ENCODE results near the gene B3GALT6.

The B3GALT6 gene

DNA sequence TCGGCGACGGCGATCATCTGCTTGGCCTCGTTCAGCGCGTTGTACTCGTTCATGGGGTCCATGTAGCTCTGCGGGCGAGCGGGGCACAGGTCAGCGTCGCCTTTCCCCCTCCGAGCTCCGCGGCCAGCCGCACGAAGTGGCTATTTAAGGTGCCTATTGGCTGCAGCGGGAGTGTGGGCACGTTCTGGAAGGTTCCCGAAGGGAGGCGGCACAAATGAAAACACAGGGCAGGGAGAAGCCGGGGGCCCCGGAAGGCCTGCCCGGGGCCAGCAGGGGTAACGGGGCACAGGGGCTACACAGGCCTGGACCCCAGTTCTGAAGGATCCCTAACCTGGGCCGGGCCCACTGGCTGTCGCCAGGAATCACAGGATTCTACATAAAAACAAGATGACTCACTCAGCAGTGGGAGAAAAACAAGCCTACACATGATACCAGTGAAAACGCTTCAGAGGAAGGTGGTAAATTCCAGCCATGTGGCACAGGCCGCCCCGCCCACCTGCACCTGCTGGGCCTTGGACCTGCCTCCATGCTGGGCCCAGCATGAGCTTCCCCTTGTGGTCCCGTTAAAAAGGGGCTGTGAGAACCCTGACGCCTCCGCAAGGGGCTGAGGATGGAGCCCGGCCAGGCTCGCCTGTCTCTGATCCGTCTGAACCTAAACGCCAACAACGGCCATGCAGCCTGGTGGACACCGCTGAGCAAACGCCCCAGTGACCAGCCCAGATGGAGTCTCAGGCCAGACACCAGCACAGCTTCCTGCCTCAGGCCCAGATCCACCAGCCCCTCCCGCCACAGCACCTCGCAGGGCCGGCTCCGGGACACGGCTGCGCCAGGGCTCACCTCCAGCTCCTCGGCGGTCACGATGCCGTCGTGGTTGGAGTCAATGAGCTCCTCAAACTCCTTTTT, 14.2 kb upstream of the B3GALT6 start (continued):
- TF ChIP-seq, protein P1, sequence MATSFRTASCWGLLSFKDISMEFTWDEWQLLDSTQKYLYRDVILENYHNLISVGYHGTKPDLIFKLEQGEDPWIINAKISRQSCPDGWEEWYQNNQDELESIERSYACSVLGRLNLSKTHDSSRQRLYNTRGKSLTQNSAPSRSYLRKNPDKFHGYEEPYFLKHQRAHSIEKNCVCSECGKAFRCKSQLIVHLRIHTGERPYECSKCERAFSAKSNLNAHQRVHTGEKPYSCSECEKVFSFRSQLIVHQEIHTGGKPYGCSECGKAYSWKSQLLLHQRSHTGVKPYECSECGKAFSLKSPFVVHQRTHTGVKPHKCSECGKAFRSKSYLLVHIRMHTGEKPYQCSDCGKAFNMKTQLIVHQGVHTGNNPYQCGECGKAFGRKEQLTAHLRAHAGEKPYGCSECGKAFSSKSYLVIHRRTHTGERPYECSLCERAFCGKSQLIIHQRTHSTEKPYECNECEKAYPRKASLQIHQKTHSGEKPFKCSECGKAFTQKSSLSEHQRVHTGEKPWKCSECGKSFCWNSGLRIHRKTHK (tag by site-specific recombination; IDR thresholded peaks at IDR 0.05): no peak
- TF ChIP-seq YY2 (tag by site-specific recombination; IDR thresholded peaks at IDR 0.05): no peak
- peak; percentile 43; the same call in 1 of the 2 replicates for TF ChIP-seq KLF8 (tag by site-specific recombination; IDR thresholded peaks at IDR 0.05)
- no peak for TF ChIP-seq ZNF175 (tag by site-specific recombination; IDR thresholded peaks at IDR 0.05)
- no peak for TF ChIP-seq ZNF768 (tag by site-specific recombination; IDR thresholded peaks at IDR 0.05)
- TF ChIP-seq ZNF155 (tag by site-specific recombination; IDR thresholded peaks at IDR 0.05): no peak
- TF ChIP-seq ZSCAN23 (tag by site-specific recombination; IDR thresholded peaks at IDR 0.05): no peak
- no peak for TF ChIP-seq ZBTB21 (tag by site-specific recombination; IDR thresholded peaks at IDR 0.05)
- TF ChIP-seq, protein P2, sequence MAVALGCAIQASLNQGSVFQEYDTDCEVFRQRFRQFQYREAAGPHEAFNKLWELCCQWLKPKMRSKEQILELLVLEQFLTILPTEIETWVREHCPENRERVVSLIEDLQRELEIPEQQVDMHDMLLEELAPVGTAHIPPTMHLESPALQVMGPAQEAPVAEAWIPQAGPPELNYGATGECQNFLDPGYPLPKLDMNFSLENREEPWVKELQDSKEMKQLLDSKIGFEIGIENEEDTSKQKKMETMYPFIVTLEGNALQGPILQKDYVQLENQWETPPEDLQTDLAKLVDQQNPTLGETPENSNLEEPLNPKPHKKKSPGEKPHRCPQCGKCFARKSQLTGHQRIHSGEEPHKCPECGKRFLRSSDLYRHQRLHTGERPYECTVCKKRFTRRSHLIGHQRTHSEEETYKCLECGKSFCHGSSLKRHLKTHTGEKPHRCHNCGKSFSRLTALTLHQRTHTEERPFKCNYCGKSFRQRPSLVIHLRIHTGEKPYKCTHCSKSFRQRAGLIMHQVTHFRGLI (tag by site-specific recombination; IDR thresholded peaks at IDR 0.05): no peak
- no peak for TF ChIP-seq HOXA7 (CRISPR knock-in tag; IDR thresholded peaks at IDR 0.05; ENCODE audit: borderline replicate concordance)
- TF ChIP-seq ZNF654 (tag by site-specific recombination; IDR thresholded peaks at IDR 0.05; ENCODE audit: low read depth): no peak
- TF ChIP-seq, protein P3, sequence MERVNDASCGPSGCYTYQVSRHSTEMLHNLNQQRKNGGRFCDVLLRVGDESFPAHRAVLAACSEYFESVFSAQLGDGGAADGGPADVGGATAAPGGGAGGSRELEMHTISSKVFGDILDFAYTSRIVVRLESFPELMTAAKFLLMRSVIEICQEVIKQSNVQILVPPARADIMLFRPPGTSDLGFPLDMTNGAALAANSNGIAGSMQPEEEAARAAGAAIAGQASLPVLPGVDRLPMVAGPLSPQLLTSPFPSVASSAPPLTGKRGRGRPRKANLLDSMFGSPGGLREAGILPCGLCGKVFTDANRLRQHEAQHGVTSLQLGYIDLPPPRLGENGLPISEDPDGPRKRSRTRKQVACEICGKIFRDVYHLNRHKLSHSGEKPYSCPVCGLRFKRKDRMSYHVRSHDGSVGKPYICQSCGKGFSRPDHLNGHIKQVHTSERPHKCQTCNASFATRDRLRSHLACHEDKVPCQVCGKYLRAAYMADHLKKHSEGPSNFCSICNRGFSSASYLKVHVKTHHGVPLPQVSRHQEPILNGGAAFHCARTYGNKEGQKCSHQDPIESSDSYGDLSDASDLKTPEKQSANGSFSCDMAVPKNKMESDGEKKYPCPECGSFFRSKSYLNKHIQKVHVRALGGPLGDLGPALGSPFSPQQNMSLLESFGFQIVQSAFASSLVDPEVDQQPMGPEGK (tag by site-specific recombination; IDR thresholded peaks at IDR 0.05): 0 out of 2 replicates have a peak, but pooled peaks have one; percentile 19
- TF ChIP-seq ZSCAN30 (tag by site-specific recombination; IDR thresholded peaks at IDR 0.05): no peak
- TF ChIP-seq ZNF366 (tag by site-specific recombination; conservative IDR thresholded peaks at IDR 0.05): 0 out of 2 replicates have a peak, but pooled peaks have one; percentile 31
- peak; percentile 89 for TF ChIP-seq ZNF10 (tag by site-specific recombination; IDR thresholded peaks at IDR 0.05)
- TF ChIP-seq ZNF529 (tag by site-specific recombination; IDR thresholded peaks at IDR 0.05; ENCODE audit: insufficient replicate concordance): no peak
- no peak for TF ChIP-seq ZNF785 (tag by site-specific recombination; IDR thresholded peaks at IDR 0.05)
- no peak for TF ChIP-seq ZNF629 (tag by site-specific recombination; IDR thresholded peaks at IDR 0.05)
- peak; percentile 21; the same call in 1 of the 2 replicates for TF ChIP-seq SCRT2 (tag by site-specific recombination; IDR thresholded peaks at IDR 0.05)
- no peak for TF ChIP-seq ZNF202 (tag by site-specific recombination; IDR thresholded peaks at IDR 0.05; ENCODE audit: borderline replicate concordance)
- TF ChIP-seq, protein P4, sequence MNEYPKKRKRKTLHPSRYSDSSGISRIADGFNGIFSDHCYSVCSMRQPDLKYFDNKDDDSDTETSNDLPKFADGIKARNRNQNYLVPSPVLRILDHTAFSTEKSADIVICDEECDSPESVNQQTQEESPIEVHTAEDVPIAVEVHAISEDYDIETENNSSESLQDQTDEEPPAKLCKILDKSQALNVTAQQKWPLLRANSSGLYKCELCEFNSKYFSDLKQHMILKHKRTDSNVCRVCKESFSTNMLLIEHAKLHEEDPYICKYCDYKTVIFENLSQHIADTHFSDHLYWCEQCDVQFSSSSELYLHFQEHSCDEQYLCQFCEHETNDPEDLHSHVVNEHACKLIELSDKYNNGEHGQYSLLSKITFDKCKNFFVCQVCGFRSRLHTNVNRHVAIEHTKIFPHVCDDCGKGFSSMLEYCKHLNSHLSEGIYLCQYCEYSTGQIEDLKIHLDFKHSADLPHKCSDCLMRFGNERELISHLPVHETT (tag by site-specific recombination; IDR thresholded peaks at IDR 0.05): no peak
- TF ChIP-seq ZNF624 (tag by site-specific recombination; IDR thresholded peaks at IDR 0.05): no peak
- no peak for TF ChIP-seq RBAK (tag by site-specific recombination; IDR thresholded peaks at IDR 0.05)
- no peak for TF ChIP-seq ZXDB (tag by site-specific recombination; IDR thresholded peaks at IDR 0.05)
- TF ChIP-seq ZNF747 (tag by site-specific recombination; IDR thresholded peaks at IDR 0.05): no peak
- TF ChIP-seq, protein P5, sequence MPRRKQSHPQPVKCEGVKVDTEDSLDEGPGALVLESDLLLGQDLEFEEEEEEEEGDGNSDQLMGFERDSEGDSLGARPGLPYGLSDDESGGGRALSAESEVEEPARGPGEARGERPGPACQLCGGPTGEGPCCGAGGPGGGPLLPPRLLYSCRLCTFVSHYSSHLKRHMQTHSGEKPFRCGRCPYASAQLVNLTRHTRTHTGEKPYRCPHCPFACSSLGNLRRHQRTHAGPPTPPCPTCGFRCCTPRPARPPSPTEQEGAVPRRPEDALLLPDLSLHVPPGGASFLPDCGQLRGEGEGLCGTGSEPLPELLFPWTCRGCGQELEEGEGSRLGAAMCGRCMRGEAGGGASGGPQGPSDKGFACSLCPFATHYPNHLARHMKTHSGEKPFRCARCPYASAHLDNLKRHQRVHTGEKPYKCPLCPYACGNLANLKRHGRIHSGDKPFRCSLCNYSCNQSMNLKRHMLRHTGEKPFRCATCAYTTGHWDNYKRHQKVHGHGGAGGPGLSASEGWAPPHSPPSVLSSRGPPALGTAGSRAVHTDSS (tag by site-specific recombination; IDR thresholded peaks at IDR 0.05): no peak
- no peak for TF ChIP-seq SALL2 (tag by site-specific recombination; IDR thresholded peaks at IDR 0.05; ENCODE audit: borderline replicate concordance)
- no peak for TF ChIP-seq ZNF223 (tag by site-specific recombination; IDR thresholded peaks at IDR 0.05)
- TF ChIP-seq SCRT1 (tag by site-specific recombination; IDR thresholded peaks at IDR 0.05; ENCODE audit: borderline replicate concordance): no peak
- TF ChIP-seq KLF10 (tag by site-specific recombination; IDR thresholded peaks at IDR 0.05): peak; percentile 61; the same call in 1 of the 2 replicates
- TF ChIP-seq ZNF473 (tag by site-specific recombination; IDR thresholded peaks at IDR 0.05): no peak
- no peak for TF ChIP-seq ZNF514 (tag by site-specific recombination; IDR thresholded peaks at IDR 0.05)
- no peak for TF ChIP-seq ZNF37A (tag by site-specific recombination; IDR thresholded peaks at IDR 0.05)
- TF ChIP-seq ZNF121 (tag by site-specific recombination; IDR thresholded peaks at IDR 0.05): peak; percentile 8; the same call in 1 of the 2 replicates
